Measurements from ENCODE around the gene ZNF777.

Gene ZNF777

GRCh38 chr7:149476791-149477190 is 15.9 kb upstream of the ZNF777 start:
- TF ChIP-seq EZH2 (optimal IDR thresholded peaks at IDR 0.05; ENCODE audit: low read depth, low read length) (no peak), EZH2phosphoT487 (IDR thresholded peaks at IDR 0.05; ENCODE audit: low read length) (no peak), CTCF (IDR thresholded peaks at IDR 0.05; ENCODE audit: low read length) (no peak)
- H3K36me3 ChIP-seq (replicated peaks; ENCODE audit: insufficient read depth, low read length) = no peaks in the 10 kb centered on the region; the same call in 1 of the 2 replicates
- DNase-seq = no peak
- H3F3A ChIP-seq (ENCODE audit: insufficient read depth, low read length) = no peaks in the 10 kb centered on the region
- H3K4me2 ChIP-seq (ENCODE audit: low read depth, low read length) = no peak overlapping the region
- no peak overlapping the region for H2AFZ ChIP-seq (ENCODE audit: low read length)
- no peaks in the 10 kb centered on the region for H3K27me3 ChIP-seq (replicated peaks; ENCODE audit: insufficient read depth, low read length)
- H3K27ac ChIP-seq (ENCODE audit: low read length) = no peak overlapping the region
- H3K4me1 ChIP-seq (ENCODE audit: low read length) = no peaks in the 10 kb centered on the region
- no peaks in the 10 kb centered on the region for H3K9me2 ChIP-seq (replicated peaks; ENCODE audit: insufficient read depth, low read length)
- H3K9ac ChIP-seq (ENCODE audit: low read length) = no peak overlapping the region
- no peaks in the 10 kb centered on the region for H3K79me2 ChIP-seq (ENCODE audit: low read length)
- H4K20me1 ChIP-seq (ENCODE audit: insufficient read depth, low read length) = no peaks in the 10 kb centered on the region
- H3K9me3 ChIP-seq (replicated peaks; ENCODE audit: insufficient read depth, low read length) = no peaks in the 10 kb centered on the region
- H3K4me3 ChIP-seq (ENCODE audit: low read length) = no peak overlapping the region

GRCh38 chr7:149475121-149476045 is 14.5 kb upstream of the ZNF777 start:
- H3K36me3 ChIP-seq (replicated peaks; ENCODE audit: insufficient read depth, low read length) = no peaks in the 10 kb centered on the region; the same call in 1 of the 2 replicates

GRCh38 chr7:149474309-149475120 is 13.7 kb upstream of the ZNF777 start:
- no peaks in the 10 kb centered on the region for H3K4me1 ChIP-seq (ENCODE audit: low read length)
- no peaks in the 10 kb centered on the region for H3K27me3 ChIP-seq (replicated peaks; ENCODE audit: insufficient read depth, low read length)
- H4K20me1 ChIP-seq (ENCODE audit: insufficient read depth, low read length) = no peaks in the 10 kb centered on the region
- no peaks in the 10 kb centered on the region for H3K9me2 ChIP-seq (replicated peaks; ENCODE audit: insufficient read depth, low read length)
- no peak for DNase-seq
- no peak overlapping the region for H3K27ac ChIP-seq (ENCODE audit: low read length)
- H3K36me3 ChIP-seq (replicated peaks; ENCODE audit: insufficient read depth, low read length) = no peaks in the 10 kb centered on the region; the same call in 1 of the 2 replicates
- H3K4me2 ChIP-seq (ENCODE audit: low read depth, low read length) = no peak overlapping the region
- no peak for TF ChIP-seq EZH2 (optimal IDR thresholded peaks at IDR 0.05; ENCODE audit: low read depth, low read length)
- TF ChIP-seq EZH2phosphoT487 (IDR thresholded peaks at IDR 0.05; ENCODE audit: low read length) = no peak
- TF ChIP-seq CTCF (IDR thresholded peaks at IDR 0.05; ENCODE audit: low read length) = no peak
- no peaks in the 10 kb centered on the region for H3F3A ChIP-seq (ENCODE audit: insufficient read depth, low read length)
- H3K9me3 ChIP-seq (replicated peaks; ENCODE audit: insufficient read depth, low read length) = no peaks in the 10 kb centered on the region
- no peak overlapping the region for H2AFZ ChIP-seq (ENCODE audit: low read length)
- H3K9ac ChIP-seq (ENCODE audit: low read length) = no peak overlapping the region
- H3K79me2 ChIP-seq (ENCODE audit: low read length) = no peaks in the 10 kb centered on the region
- H3K4me3 ChIP-seq (ENCODE audit: low read length) = no peak overlapping the region

More at GRCh38 chr7:149475121-149476045, 14.5 kb upstream of the ZNF777 start:
- Histone ChIP-seq H2AFZ (ENCODE audit: low read length) (no peak overlapping the region), H3K27ac (ENCODE audit: low read length) (no peak overlapping the region), H4K20me1 (ENCODE audit: insufficient read depth, low read length) (no peaks in the 10 kb centered on the region), H3K79me2 (ENCODE audit: low read length) (no peaks in the 10 kb centered on the region), H3K9me3 (replicated peaks; ENCODE audit: insufficient read depth, low read length) (no peaks in the 10 kb centered on the region), H3F3A (ENCODE audit: insufficient read depth, low read length) (no peaks in the 10 kb centered on the region), H3K9me2 (replicated peaks; ENCODE audit: insufficient read depth, low read length) (no peaks in the 10 kb centered on the region), H3K4me2 (ENCODE audit: low read depth, low read length) (no peak overlapping the region), H3K27me3 (replicated peaks; ENCODE audit: insufficient read depth, low read length) (no peaks in the 10 kb centered on the region), H3K4me3 (ENCODE audit: low read length) (no peak overlapping the region), H3K4me1 (ENCODE audit: low read length) (no peaks in the 10 kb centered on the region), H3K9ac (ENCODE audit: low read length) (no peak overlapping the region)
- no peak for DNase-seq
- TF ChIP-seq EZH2 (optimal IDR thresholded peaks at IDR 0.05; ENCODE audit: low read depth, low read length) (no peak), CTCF (IDR thresholded peaks at IDR 0.05; ENCODE audit: low read length) (no peak), EZH2phosphoT487 (IDR thresholded peaks at IDR 0.05; ENCODE audit: low read length) (no peak)
